ENCODE measurements around the gene NTS.
A peak's percentile ranks its signal among the peaks of the same experiment; 100 is the strongest.

NTS gene

GRCh38 chr12:85874031-85874461 is at the start of gene NTS:
NTS (plus strand) TSS chr12:85874295; CDS start chr12:85874404, 109 bp downstream.
- DNase-seq (ENCODE audit: low spot score in 2 of 2), result no peak
- H3K9me3 Mint-ChIP-seq, result peaks cover 2% of the 10 kb centered on the region
- no peak within 1 kb of the TSS for H3K4me3 Mint-ChIP-seq
- ATAC-seq, result peak; percentile 43
- no peaks in the 10 kb centered on the region for H3K4me1 Mint-ChIP-seq
- no peaks in the 10 kb centered on the region for H3K36me3 Mint-ChIP-seq
- H3K27ac Mint-ChIP-seq, result no peak within 1 kb of the TSS

- ATAC-seq (no peak), DNase-seq (ENCODE audit: low spot score in 2 of 2) (no peak)
- Mint-ChIP-seq H3K4me3 (no peak overlapping the region), H3K27ac (no peak overlapping the region), H3K9me3 (peaks cover 25% of the 10 kb centered on the region), H3K4me1 (no peaks in the 10 kb centered on the region), H3K36me3 (no peaks in the 10 kb centered on the region)
These were observed 48.3 kb upstream of the NTS start for GRCh38 chr12:85825746-85826145.

- Mint-ChIP-seq H3K4me1 (no peaks in the 10 kb centered on the region), H3K36me3 (no peaks in the 10 kb centered on the region), H3K27ac (no peak overlapping the region), H3K4me3 (no peak overlapping the region), H3K9me3 (peaks cover 17% of the 10 kb centered on the region)
- ATAC-seq, result no peak
- no peak for DNase-seq (ENCODE audit: low spot score in 2 of 2)
These were observed 45.5 kb upstream of the NTS start for GRCh38 chr12:85828576-85828975.

- Mint-ChIP-seq H3K36me3 (no peaks in the 10 kb centered on the region), H3K4me1 (no peaks in the 10 kb centered on the region), H3K9me3 (peaks cover 13% of the 10 kb centered on the region), H3K27ac (no peak overlapping the region), H3K4me3 (no peak overlapping the region)
- DNase-seq (ENCODE audit: low spot score in 2 of 2) (no peak), ATAC-seq (no peak)
These were observed 44.7 kb upstream of the NTS start for GRCh38 chr12:85829391-85829790.

GRCh38 chr12:85831327-85831990 is 42.6 kb upstream of the NTS start:
- H3K4me1 Mint-ChIP-seq, result no peaks in the 10 kb centered on the region
- ATAC-seq, result no peak
- no peak overlapping the region for H3K4me3 Mint-ChIP-seq
- H3K9me3 Mint-ChIP-seq, result peaks cover 11% of the 10 kb centered on the region
- DNase-seq (ENCODE audit: low spot score in 2 of 2), result no peak
- H3K36me3 Mint-ChIP-seq, result no peaks in the 10 kb centered on the region
- no peak overlapping the region for H3K27ac Mint-ChIP-seq

GRCh38 chr12:85833579-85833978 is 40.5 kb upstream of the NTS start:
- DNase-seq (ENCODE audit: low spot score in 2 of 2), result no peak
- Mint-ChIP-seq H3K27ac (no peak overlapping the region), H3K4me1 (no peaks in the 10 kb centered on the region), H3K36me3 (no peaks in the 10 kb centered on the region), H3K9me3 (no peaks in the 10 kb centered on the region), H3K4me3 (no peak overlapping the region)
- no peak for ATAC-seq

GRCh38 chr12:85834378-85834777 is 39.7 kb upstream of the NTS start:
- ATAC-seq (no peak), DNase-seq (ENCODE audit: low spot score in 2 of 2) (no peak)
- Mint-ChIP-seq H3K27ac (no peak overlapping the region), H3K4me1 (no peaks in the 10 kb centered on the region), H3K9me3 (no peaks in the 10 kb centered on the region), H3K36me3 (no peaks in the 10 kb centered on the region), H3K4me3 (no peak overlapping the region)

GRCh38 chr12:85835426-85836196 is 38.5 kb upstream of the NTS start:
- H3K4me3 Mint-ChIP-seq, result no peak overlapping the region
- ATAC-seq (no peak), DNase-seq (ENCODE audit: low spot score in 2 of 2) (no peak)
- H3K4me1 Mint-ChIP-seq, result no peaks in the 10 kb centered on the region
- no peaks in the 10 kb centered on the region for H3K9me3 Mint-ChIP-seq
- H3K36me3 Mint-ChIP-seq, result no peaks in the 10 kb centered on the region
- H3K27ac Mint-ChIP-seq, result no peak overlapping the region

- ATAC-seq (no peak), DNase-seq (ENCODE audit: low spot score in 2 of 2) (no peak)
- Mint-ChIP-seq H3K27ac (no peak within 1 kb of the TSS), H3K9me3 (no peaks in the 10 kb centered on the region), H3K36me3 (no peaks in the 10 kb centered on the region), H3K4me3 (no peak within 1 kb of the TSS), H3K4me1 (no peaks in the 10 kb centered on the region)
These were observed 37.7 kb upstream of the NTS start, which contains the start of gene RASSF9 for GRCh38 chr12:85836197-85837090. RASSF9 (minus strand) TSS chr12:85836409; CDS start chr12:85836201, 208 bp downstream.

- no peak for DNase-seq (ENCODE audit: low spot score in 2 of 2)
- Mint-ChIP-seq H3K36me3 (no peaks in the 10 kb centered on the region), H3K9me3 (peaks cover 10% of the 10 kb centered on the region), H3K27ac (no peak overlapping the region), H3K4me1 (no peaks in the 10 kb centered on the region), H3K4me3 (no peak overlapping the region)
- ATAC-seq, result peak; percentile 24
These were observed 30.3 kb upstream of the NTS start for GRCh38 chr12:85843606-85844310.

- no peak for ATAC-seq
- no peaks in the 10 kb centered on the region for H3K4me1 Mint-ChIP-seq
- peaks cover 15% of the 10 kb centered on the region for H3K9me3 Mint-ChIP-seq
These were observed 24.8 kb upstream of the NTS start for GRCh38 chr12:85849344-85849743.

GRCh38 chr12:85855305-85855704 is 18.8 kb upstream of the NTS start:
- no peak overlapping the region for H3K27ac Mint-ChIP-seq
- no peaks in the 10 kb centered on the region for H3K4me1 Mint-ChIP-seq
- DNase-seq (ENCODE audit: low spot score in 2 of 2) (no peak), ATAC-seq (peak; percentile 32)
- no peak overlapping the region for H3K4me3 Mint-ChIP-seq
- H3K36me3 Mint-ChIP-seq, result no peaks in the 10 kb centered on the region
- no peaks in the 10 kb centered on the region for H3K9me3 Mint-ChIP-seq

More at GRCh38 chr12:85849344-85849743, 24.8 kb upstream of the NTS start:
- Mint-ChIP-seq H3K4me3 (no peak overlapping the region), H3K27ac (no peak overlapping the region), H3K36me3 (no peaks in the 10 kb centered on the region)
- DNase-seq (ENCODE audit: low spot score in 2 of 2), result no peak

- Mint-ChIP-seq H3K9me3 (no peaks in the 10 kb centered on the region), H3K36me3 (no peaks in the 10 kb centered on the region), H3K4me1 (no peaks in the 10 kb centered on the region), H3K27ac (no peak overlapping the region), H3K4me3 (no peak overlapping the region)
- peak; percentile 16 for ATAC-seq
- no peak for DNase-seq (ENCODE audit: low spot score in 2 of 2)
These were observed 17.1 kb upstream of the NTS start for GRCh38 chr12:85856966-85857365.

- ATAC-seq (no peak), DNase-seq (ENCODE audit: low spot score in 2 of 2) (no peak)
- Mint-ChIP-seq H3K27ac (no peak overlapping the region), H3K4me3 (no peak overlapping the region), H3K9me3 (peaks cover 2% of the 10 kb centered on the region), H3K36me3 (no peaks in the 10 kb centered on the region), H3K4me1 (no peaks in the 10 kb centered on the region)
These were observed 8.2 kb upstream of the NTS start for GRCh38 chr12:85865890-85866289.
